GM19238 (cell line): ENCODE data around the gene OR6C1.
"Not testable (repeated sequence)": the region's sequence is repeated elsewhere in the genome, so short reads cannot be mapped to it uniquely, and the experiment has no call there.

ENCODE experiments used
- DNase-seq: peaks from one replicate; pipeline ENCODE4 v3.0.0; 2011; ENCODE audit warnings: low spot score; ENCODE audit not compliant: insufficient read length

OR6C1 gene

GRCh38 chr12:55314043-55314442, at the start of gene OR6C1:
TSS of gene OR6C1 (plus strand) at chr12:55314343. CDS start at chr12:55320600, 6,257 bp downstream.
- no peak for DNase-seq

- no peak for DNase-seq
These were observed 33.2 kb upstream of the OR6C1 start for GRCh38 chr12:55280991-55281390.

GRCh38 chr12:55289999-55290398, 24.1 kb upstream of the OR6C1 start:
- DNase-seq = no peak

- no peak for DNase-seq
These were observed 17.7 kb upstream of the OR6C1 start, which contains the start of gene OR6C6 for GRCh38 chr12:55296469-55296868. TSS of gene OR6C6 (minus strand) at chr12:55296569. CDS start at chr12:55295232, 1,337 bp downstream.

- no peak for DNase-seq
These were observed 6.1 kb downstream of the OR6C1 start for GRCh38 chr12:55320201-55320600.

- DNase-seq = not testable (repeated sequence)
These were observed 11.7 kb downstream of the OR6C1 start for GRCh38 chr12:55325801-55326200.

DNA sequence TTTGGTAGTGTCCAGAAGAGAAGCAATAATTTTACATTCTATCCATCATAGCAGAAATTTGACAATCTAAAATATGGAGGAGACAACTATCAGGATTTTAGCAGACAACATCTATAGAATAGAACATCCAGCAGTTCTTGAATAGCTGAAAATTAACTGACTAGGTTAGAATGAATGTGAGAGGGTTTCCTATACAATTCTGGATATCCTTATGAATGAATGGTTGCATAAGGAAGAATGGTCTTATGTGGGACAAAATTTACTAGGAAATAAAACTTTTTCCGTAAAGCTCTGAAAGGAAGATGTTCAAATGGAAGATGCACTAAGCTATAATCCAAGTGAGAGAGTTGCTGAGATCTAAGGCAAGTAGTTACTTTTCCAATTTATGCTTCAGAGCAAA, 16.3 kb downstream of the OR6C1 start, which contains the start of gene OR6C3:
TSS of gene OR6C3 (plus strand) at position 301 of the 400 bp plus-strand sequence. CDS start 955 bp downstream, outside the sequence.
- DNase-seq = no peak

GRCh38 chr12:55336002-55336401, 21.9 kb downstream of the OR6C1 start:
- DNase-seq = no peak

DNA sequence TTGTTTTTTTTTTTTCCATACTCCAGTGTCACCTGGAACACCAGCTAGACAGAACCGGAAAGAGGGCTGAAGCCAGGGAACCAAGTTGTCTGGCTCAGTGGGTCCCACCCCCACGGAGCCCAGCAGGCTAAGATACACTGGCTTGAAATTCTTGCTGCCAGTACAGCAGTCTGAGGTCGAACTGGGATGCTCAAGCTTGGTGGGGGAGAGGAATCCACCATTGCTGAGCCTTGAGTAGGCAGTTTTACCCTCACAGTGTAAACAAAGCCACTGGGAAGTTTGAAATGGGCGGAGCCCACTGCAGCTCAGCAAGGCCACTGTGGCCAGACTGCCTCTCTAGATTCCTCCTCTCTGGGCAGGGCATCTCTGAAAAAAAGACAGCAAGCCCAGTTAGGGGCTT, 41.2 kb downstream of the OR6C1 start:
- not testable (repeated sequence) for DNase-seq

GRCh38 chr12:55362675-55363074, 48.5 kb downstream of the OR6C1 start, which contains the start of gene OR6C75:
TSS of gene OR6C75 (plus strand) at chr12:55362975. CDS start at chr12:55365111, 2,136 bp downstream.
- no peak for DNase-seq

GRCh38 chr12:55365086-55365485, 50.9 kb downstream of the OR6C1 start:
- DNase-seq = no peak
